Breast epithelium (tissue), 4 donors: ENCODE data around the gene DBNDD1. TPM values are rescaled to one million over a fixed set of nuclear protein-coding genes. Genes with fewer than 3 reads are reported as not detected.
A peak's percentile ranks its signal among the peaks of the same experiment; 100 is the strongest.

Experiments used
- DNase-seq, 2 donors: peaks; one replicate each; pipeline ENCODE4 v3.0.0-alpha.2; 2019; ENCODE audit warnings: low spot score in 2 of 2
- H3K27ac ChIP-seq, 2 donors: fragments of 200-600 bp; sonication (generic) in 1 of 2; one replicate each; pipeline ENCODE4 v1.5.1; 2016 to 2019; ENCODE audit warnings: mild to moderate bottlenecking in 1 of 2
- H3K27me3 ChIP-seq, 2 donors: fragments of 200-600 bp; sonication (generic) in 1 of 2; one replicate each; pipeline versions ENCODE4 v1.5.1 to v1.6.0; 2017 to 2019; ENCODE audit warnings: control low read depth in 1 of 2, mild to moderate bottlenecking in 1 of 2
- H3K36me3 ChIP-seq: fragments of 200-600 bp; one replicate; pipeline ENCODE4 v1.5.1; 2019
- H3K4me1 ChIP-seq, 2 donors: fragments of 200-600 bp; sonication (generic); one replicate each; pipeline ENCODE4 v1.5.1; 2016 to 2019; ENCODE audit warnings: control low read depth in 1 of 2
- H3K4me3 ChIP-seq, 3 donors: fragments of 200-600 bp; sonication (generic); 1 replicate in 2 of 3; 2 replicates in 1 of 3; pipeline ENCODE4 v1.5.1; 2016 to 2019; ENCODE audit warnings: mild to moderate bottlenecking in 3 of 3, moderate library complexity in 2 of 3
- H3K9me3 ChIP-seq, 2 donors: fragments of 200-600 bp; sonication (generic) in 1 of 2; one replicate each; pipeline ENCODE4 v1.5.1; 2016 to 2019; ENCODE audit warnings: control low read depth in 1 of 2
- POLR2A ChIP-seq: fragments of 450-650 bp; IDR thresholded peaks from one replicate; pipeline ENCODE4 v1.6.1; 2016; ENCODE audit warnings: antibody characterized with exemption, mild to moderate bottlenecking, moderate library complexity
- POLR2AphosphoS5 ChIP-seq, 3 donors: sonication (generic); formaldehyde crosslinking; IDR thresholded peaks; one replicate each; pipeline ENCODE4 v1.6.1; 2017; ENCODE audit warnings: antibody characterized with exemption in 3 of 3
- intact Hi-C: fragments of 100-400 bp; cut with DNase I; formaldehyde crosslinking; loops from one replicate; pipeline ENCODE4 v1.15.1; 2023; ENCODE audit warnings: low total_unique reads
- total RNA-seq, 3 donors: library from RNA; depleted of rRNA; stranded (reverse); fragments of >200 nt; gene quantifications; one replicate each; pipeline ENCODE4 v1.1.0, GENCODE V29; 2016
- TF ChIP-seq, protein P1 (sequence below), 3 donors: fragments of 450-650 bp; IDR thresholded peaks; one replicate each; pipeline ENCODE4 v1.5.1; 2016 to 2017; ENCODE audit warnings: antibody characterized with exemption in 3 of 3, mild to moderate bottlenecking in 3 of 3, moderate library complexity in 3 of 3

DBNDD1 gene
- total RNA-seq, 3 donors from 2014 or later: 3.7 to 7.9 (median 6.0) TPM

DNA sequence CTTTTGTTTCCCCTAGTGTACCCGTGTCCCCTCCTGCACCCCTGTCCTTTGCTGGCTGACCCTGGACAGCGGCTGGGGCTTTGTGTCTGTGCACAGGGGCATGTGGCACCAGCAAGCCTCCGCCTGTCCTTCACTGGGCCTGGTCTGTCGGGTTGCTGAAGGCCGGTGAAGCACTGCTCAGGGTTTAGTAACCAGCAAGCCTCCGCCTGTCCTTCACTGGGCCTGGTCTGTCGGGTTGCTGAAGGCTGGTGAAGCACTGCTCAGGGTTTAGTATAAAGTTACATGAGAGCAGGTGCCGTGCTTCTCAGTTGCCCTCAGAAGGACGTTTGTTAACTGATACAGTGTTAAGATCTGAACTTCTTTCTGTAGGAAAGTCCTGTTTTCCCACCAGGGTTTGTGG, 36.9 kb downstream of the DBNDD1 start:
- H3K9me3 ChIP-seq: no peaks in the 10 kb centered on the region
- no peak overlapping the region for H3K4me3 ChIP-seq
- H3K27me3 ChIP-seq: no peaks in the 10 kb centered on the region
- intact Hi-C loops: no loop called here
- H3K36me3 ChIP-seq: no peaks in the 10 kb centered on the region
- H3K4me1 ChIP-seq: no peaks in the 10 kb centered on the region
- no peak overlapping the region for H3K27ac ChIP-seq
- DNase-seq: no peak
- no peak for TF ChIP-seq POLR2AphosphoS5 (IDR thresholded peaks at IDR 0.05)
- TF ChIP-seq POLR2A: no peak
- TF ChIP-seq, protein P1, sequence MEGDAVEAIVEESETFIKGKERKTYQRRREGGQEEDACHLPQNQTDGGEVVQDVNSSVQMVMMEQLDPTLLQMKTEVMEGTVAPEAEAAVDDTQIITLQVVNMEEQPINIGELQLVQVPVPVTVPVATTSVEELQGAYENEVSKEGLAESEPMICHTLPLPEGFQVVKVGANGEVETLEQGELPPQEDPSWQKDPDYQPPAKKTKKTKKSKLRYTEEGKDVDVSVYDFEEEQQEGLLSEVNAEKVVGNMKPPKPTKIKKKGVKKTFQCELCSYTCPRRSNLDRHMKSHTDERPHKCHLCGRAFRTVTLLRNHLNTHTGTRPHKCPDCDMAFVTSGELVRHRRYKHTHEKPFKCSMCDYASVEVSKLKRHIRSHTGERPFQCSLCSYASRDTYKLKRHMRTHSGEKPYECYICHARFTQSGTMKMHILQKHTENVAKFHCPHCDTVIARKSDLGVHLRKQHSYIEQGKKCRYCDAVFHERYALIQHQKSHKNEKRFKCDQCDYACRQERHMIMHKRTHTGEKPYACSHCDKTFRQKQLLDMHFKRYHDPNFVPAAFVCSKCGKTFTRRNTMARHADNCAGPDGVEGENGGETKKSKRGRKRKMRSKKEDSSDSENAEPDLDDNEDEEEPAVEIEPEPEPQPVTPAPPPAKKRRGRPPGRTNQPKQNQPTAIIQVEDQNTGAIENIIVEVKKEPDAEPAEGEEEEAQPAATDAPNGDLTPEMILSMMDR (IDR thresholded peaks at IDR 0.05): no peak

GRCh38 chr16:89981414-89981813, 37.8 kb downstream of the DBNDD1 start:
- no peak for DNase-seq
- H3K4me1 ChIP-seq: no peaks in the 10 kb centered on the region
- no peaks in the 10 kb centered on the region for H3K9me3 ChIP-seq
- no peak overlapping the region for H3K4me3 ChIP-seq
- intact Hi-C loops: loop anchor here (2.0 kb wide), 1 partner anchor 29 kb away; no protein-coding TSS in a partner anchor
- TF ChIP-seq POLR2AphosphoS5 (IDR thresholded peaks at IDR 0.05) (no peak), POLR2A (no peak)
- TF ChIP-seq, protein P1 (IDR thresholded peaks at IDR 0.05): no peak
- H3K27ac ChIP-seq: no peak overlapping the region
- H3K27me3 ChIP-seq: no peaks in the 10 kb centered on the region
- no peaks in the 10 kb centered on the region for H3K36me3 ChIP-seq

GRCh38 chr16:89974870-89975269, 44.4 kb downstream of the DBNDD1 start:
- intact Hi-C loops: no loop called here
- no peak overlapping the region for H3K27ac ChIP-seq
- H3K36me3 ChIP-seq: no peaks in the 10 kb centered on the region
- H3K27me3 ChIP-seq: no peaks in the 10 kb centered on the region
- H3K9me3 ChIP-seq: no peaks in the 10 kb centered on the region
- TF ChIP-seq POLR2A (no peak), POLR2AphosphoS5 (IDR thresholded peaks at IDR 0.05) (no peak)
- TF ChIP-seq, protein P1 (IDR thresholded peaks at IDR 0.05): no peak
- no peak for DNase-seq
- H3K4me1 ChIP-seq: peaks cover 9 to 11% of the 10 kb centered on the region in 2 donors
- no peak overlapping the region for H3K4me3 ChIP-seq

GRCh38 chr16:89973654-89974335, 45.5 kb downstream of the DBNDD1 start:
- intact Hi-C loops: no loop called here
- no peaks in the 10 kb centered on the region for H3K36me3 ChIP-seq
- no peak for DNase-seq
- no peaks in the 10 kb centered on the region for H3K27me3 ChIP-seq
- no peaks in the 10 kb centered on the region for H3K9me3 ChIP-seq
- no peak overlapping the region for H3K27ac ChIP-seq
- H3K4me3 ChIP-seq: peak overlapping the region; percentile 77 to 92 (median 88)
- H3K4me1 ChIP-seq: peaks cover 9 to 11% of the 10 kb centered on the region in 2 donors
- TF ChIP-seq POLR2AphosphoS5 (IDR thresholded peaks at IDR 0.05): no peak
- TF ChIP-seq POLR2A: no peak
- TF ChIP-seq, protein P1 (IDR thresholded peaks at IDR 0.05): no peak

DNA sequence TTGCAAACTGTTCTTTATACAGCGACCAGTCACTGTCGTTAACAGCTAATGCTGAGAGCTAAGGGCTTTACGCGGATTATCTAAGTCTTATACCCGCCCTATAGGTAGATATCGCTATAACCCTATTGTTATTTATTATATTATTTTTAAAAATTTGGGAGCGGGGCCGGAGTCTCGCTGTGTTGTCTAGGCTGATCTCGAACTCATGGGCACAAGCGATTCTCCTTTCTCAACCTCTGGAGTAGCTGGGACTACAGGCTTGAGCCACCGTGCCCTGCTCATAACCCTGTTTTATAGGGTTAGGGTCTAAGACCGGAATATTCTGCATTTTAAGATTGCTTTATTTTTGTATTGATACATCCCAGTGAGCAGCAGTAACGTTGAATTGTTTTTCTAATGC, 46.0 kb downstream of the DBNDD1 start:
- DNase-seq: no peak
- Histone ChIP-seq H3K9me3 (no peaks in the 10 kb centered on the region), H3K4me1 (peaks cover 9 to 11% of the 10 kb centered on the region in 2 donors), H3K27me3 (no peaks in the 10 kb centered on the region), H3K36me3 (no peaks in the 10 kb centered on the region), H3K27ac (peak overlapping the region; percentile 96 to 97), H3K4me3 (peak overlapping the region; percentile 77 to 92 (median 88))
- intact Hi-C loops: no loop called here
- TF ChIP-seq POLR2AphosphoS5 (IDR thresholded peaks at IDR 0.05) (no peak), POLR2A (no peak)
- TF ChIP-seq, protein P1 (IDR thresholded peaks at IDR 0.05): no peak
